LNCaP clone FGC (cell line): ENCODE results near the gene GCLM.
"Not testable (repeated sequence)": the region's sequence is repeated elsewhere in the genome, so short reads cannot be mapped to it uniquely, and the experiment has no call there.

ENCODE experiments used
- DNase-seq: peaks from one replicate; pipeline ENCODE4 v3.0.0-alpha.2; 2011; ENCODE audit warnings: low read depth
- H3K4me3 ChIP-seq: 2 replicates; pipeline ENCODE4 v1.5.1; 2011; ENCODE audit warnings: mild to moderate bottlenecking, low read depth, low read length, control low read depth
- CTCF ChIP-seq: IDR thresholded peaks from 2 replicates; pipeline ENCODE4 v1.5.1; 2012; ENCODE audit warnings: mild to moderate bottlenecking; ENCODE audit not compliant: control insufficient read depth, insufficient read depth; ENCODE audit errors: extremely low read depth

Gene GCLM

DNA sequence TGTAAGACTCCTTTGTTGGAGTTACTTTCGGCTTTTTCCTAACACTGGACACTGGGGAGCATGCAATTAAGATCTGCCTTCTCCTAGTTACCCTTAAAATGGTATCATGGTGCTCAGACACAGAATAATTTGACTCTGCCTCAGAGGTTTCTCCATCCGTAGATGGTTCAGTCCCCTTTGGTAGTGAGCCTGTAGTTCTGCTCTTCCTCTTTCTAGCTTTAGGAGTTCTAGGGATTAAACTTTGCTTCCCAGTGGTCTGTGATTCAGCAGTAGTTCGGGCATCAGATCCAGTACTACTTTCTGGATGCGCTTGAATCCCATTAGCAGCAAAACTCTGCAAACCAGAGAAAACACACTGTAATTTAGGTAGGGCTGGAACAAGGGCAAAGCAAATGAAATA is 31.7 kb downstream of the GCLM start:
- peak overlapping the region; percentile 99 for H3K4me3 ChIP-seq
- TF ChIP-seq CTCF = no peak
- DNase-seq = no peak

- no peak for DNase-seq
- TF ChIP-seq CTCF = no peak
- H3K4me3 ChIP-seq = no peak overlapping the region
These were observed 33.0 kb downstream of the GCLM start for GRCh38 chr1:93876244-93876643.

GRCh38 chr1:93874025-93874651 is 35.1 kb downstream of the GCLM start:
- no peak overlapping the region for H3K4me3 ChIP-seq
- no peak for DNase-seq
- TF ChIP-seq CTCF = peak; percentile 65

DNA sequence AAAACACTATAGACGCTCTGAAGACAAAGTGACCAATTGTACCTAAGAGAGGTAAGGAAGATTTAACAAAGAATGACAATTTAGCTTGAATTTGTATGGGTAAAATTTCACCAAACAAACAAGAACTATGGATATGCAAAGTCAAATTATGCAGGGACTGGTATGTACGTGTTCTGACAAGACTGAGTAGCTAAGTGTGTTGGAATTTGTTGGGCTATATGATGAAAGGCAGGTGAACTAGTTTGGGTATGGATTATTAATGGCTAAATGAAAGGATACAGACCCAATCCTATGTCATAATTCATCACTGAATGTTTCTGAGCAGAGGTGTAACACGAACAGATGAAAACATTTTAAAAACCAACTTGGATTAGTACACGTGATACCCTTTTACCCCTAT is 37.9 kb downstream of the GCLM start:
- DNase-seq = no peak
- H3K4me3 ChIP-seq = no peak overlapping the region
- no peak for TF ChIP-seq CTCF

DNA sequence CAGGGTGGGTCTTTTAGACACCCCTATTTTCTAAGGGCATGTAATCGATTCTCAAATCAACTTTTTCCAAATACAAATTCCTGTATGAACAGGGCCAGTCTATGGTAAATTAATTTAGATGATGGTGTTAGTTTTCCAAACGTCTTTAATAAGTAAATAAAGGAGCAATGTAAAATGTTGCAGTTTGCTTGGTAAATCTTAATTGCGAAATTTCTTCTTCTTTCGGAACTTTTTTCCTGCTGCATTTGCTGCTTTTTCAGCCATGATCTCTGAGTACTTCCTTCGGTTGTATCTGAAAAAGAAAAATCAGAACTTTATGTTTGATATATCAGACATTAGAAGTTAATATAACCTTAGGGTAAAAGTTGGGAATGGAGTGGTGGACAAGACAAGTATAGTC is 39.6 kb downstream of the GCLM start:
- no peak for TF ChIP-seq CTCF
- no peak overlapping the region for H3K4me3 ChIP-seq
- no peak for DNase-seq

DNA sequence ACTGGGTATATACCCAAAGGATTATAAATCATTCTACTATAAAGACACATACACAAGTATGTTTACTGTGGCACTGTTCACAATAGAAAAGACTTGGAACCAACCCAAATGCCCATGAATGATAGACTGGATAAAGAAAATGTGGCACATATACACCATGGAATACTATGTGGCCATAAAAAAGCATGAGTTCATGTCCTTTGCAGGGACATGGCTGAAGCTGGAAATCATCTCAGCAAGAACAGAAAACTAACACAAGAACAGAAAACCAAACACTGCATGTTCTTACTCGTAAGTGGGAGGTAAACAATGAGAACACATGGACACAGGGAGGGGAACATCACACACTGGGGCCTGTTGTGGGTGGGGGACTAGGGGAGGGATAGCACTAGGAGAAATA is 40.7 kb downstream of the GCLM start:
- DNase-seq, H3K4me3 ChIP-seq: not testable (repeated sequence)

- no peak for TF ChIP-seq CTCF
- H3K4me3 ChIP-seq = no peak overlapping the region
- no peak for DNase-seq
These were observed 44.0 kb downstream of the GCLM start for GRCh38 chr1:93865253-93865652.

DNA sequence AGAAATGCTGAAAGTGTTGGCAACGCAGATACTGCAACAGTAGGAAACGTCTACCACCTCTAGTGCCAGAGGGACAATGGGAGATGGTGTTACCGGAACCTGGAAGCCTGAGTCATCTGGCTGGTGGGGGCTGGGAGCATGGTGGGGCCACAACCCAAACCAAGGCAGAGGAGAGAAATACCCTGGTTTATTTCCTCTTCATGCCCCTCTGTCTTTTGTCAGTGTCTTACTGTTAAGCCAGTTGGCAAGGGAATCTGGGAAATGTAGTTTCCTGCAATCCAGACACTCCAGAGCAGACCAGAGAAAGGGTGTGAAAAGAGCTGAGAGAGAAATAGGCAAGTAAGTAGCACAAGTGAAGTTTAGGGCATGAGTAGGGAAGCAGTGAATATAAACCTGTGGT is 45.1 kb downstream of the GCLM start:
- TF ChIP-seq CTCF = no peak
- H3K4me3 ChIP-seq = no peak overlapping the region
- DNase-seq = no peak

GRCh38 chr1:93857653-93858052 is 51.6 kb downstream of the GCLM start:
- DNase-seq = not testable (repeated sequence)

DNA sequence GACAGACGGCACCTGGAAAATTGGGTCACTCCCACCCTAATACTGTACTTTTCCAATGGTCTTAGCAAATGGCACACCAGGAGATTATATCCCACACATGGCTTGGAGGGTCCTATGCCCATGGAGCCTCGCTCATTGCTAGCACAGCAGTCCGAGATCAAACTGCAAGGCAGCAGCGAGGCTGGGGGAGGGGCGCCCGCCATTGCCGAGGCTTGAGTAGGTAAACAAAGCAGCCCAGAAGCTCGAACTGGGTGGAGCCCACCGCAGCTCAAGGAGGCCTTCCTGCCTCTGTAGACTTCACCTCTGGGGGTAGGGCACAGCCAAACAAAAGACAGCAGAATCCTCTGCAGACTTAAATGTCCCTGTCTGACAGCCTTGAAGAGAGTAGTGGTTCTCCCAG is 53.2 kb downstream of the GCLM start:
- not testable (repeated sequence) for DNase-seq, H3K4me3 ChIP-seq

More at GRCh38 chr1:93857653-93858052, 51.6 kb downstream of the GCLM start:
- not testable (repeated sequence) for H3K4me3 ChIP-seq
